ENCODE measurements around the gene OR6P1. TPM values are rescaled to one million over a fixed set of nuclear protein-coding genes. Genes with fewer than 3 reads are reported as not detected.

Gene OR6P1
- total RNA-seq, 1 experiment from 2014 or later, result not detected

DNA sequence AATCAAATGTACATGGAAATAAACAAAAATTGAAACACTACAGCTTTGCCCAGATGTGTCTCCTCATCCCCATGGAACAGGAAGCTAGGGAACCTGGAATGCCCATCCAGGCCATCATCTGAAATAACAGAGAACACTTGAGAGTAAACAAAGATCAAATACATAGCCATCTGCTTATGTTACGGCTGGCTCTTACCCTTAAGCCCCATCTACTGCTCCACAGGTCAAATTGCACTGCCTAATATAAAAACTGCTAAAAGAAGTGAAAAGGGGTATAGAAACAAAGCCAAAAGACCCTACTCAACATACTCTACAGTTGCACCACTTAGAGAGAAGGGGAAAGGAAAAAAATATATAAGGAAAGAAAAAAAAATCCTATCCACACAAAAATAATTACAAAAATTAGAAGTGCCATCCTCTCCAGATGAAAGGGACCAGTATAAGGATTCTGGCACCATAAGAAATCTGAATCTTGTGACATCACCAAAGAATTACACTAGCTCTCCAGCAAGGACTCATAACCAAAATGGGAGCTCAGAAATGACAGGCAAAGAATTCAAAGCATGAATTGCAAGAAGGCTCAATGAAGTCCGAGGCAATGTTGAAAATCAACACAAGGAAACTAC, 43.1 kb downstream of the OR6P1 start:
- Histone ChIP-seq H2BK12ac (ENCODE audit: insufficient read length, low read depth, low read length) (no peak overlapping the region), H3K56ac (ENCODE audit: insufficient read length, low read depth, low read length) (no peak overlapping the region), H2BK120ac (ENCODE audit: low read depth, low read length, poor library complexity, severe bottlenecking) (no peak overlapping the region), H3K79me2 (ENCODE audit: insufficient read depth, low read length) (no peaks in the 10 kb centered on the region), H2BK20ac (ENCODE audit: low read depth, low read length, poor library complexity, severe bottlenecking) (no peak overlapping the region), H2AFZ (ENCODE audit: low read length) (no peak overlapping the region), H3K27ac (ENCODE audit: insufficient read length, low read depth, low read length) (no peak overlapping the region), H3K23ac (ENCODE audit: insufficient read length, low read depth, low read length) (no peak overlapping the region), H3K27me3 (ENCODE audit: insufficient read depth, low read length) (no peaks in the 10 kb centered on the region), H4K8ac (replicated peaks; ENCODE audit: insufficient read length, low read depth, low read length) (no peak overlapping the region), H3K18ac (ENCODE audit: insufficient read length, low read depth, low read length) (no peak overlapping the region), H3K9me3 (ENCODE audit: control insufficient read depth, low read depth, low read length) (no peaks in the 10 kb centered on the region), H4K91ac (ENCODE audit: insufficient read length, low read depth, low read length) (no peak overlapping the region), H3T11ph (ENCODE audit: low read length) (no peak overlapping the region), H4K5ac (ENCODE audit: insufficient read length, low read depth, low read length) (no peak overlapping the region), H3K4me1 (ENCODE audit: insufficient read depth, low read length) (no peaks in the 10 kb centered on the region; the same call in 1 of the 2 replicates), H2AK5ac (ENCODE audit: insufficient read length, low read length) (no peak overlapping the region), H2BK5ac (ENCODE audit: insufficient read length, low read length) (no peak overlapping the region), H3K14ac (ENCODE audit: insufficient read depth, low read length) (no peak overlapping the region), H2BK15ac (ENCODE audit: low read depth, low read length) (no peak overlapping the region), H3K23me2 (ENCODE audit: insufficient read length, low read depth, low read length, poor library complexity, severe bottlenecking) (no peaks in the 10 kb centered on the region), H3K4ac (ENCODE audit: low read depth, low read length) (no peak overlapping the region), H4K20me1 (ENCODE audit: control insufficient read depth, insufficient read depth, insufficient read length) (no peaks in the 10 kb centered on the region), H3K4me2 (ENCODE audit: insufficient read depth, insufficient read length, low read length) (no peak overlapping the region), H3K79me1 (ENCODE audit: insufficient read depth, low read depth, low read length, poor library complexity, severe bottlenecking) (no peaks in the 10 kb centered on the region), H3K9ac (ENCODE audit: extremely low read depth, insufficient read length, low read length) (no peak overlapping the region)
- no peak for DNase-seq
- whole genome bisulfite sequencing (ENCODE audit: extremely low coverage, insufficient read length, low lambda C conversion rate), result no CpG with 5 or more reads among the region's 2 CpGs
- Mint-ChIP-seq H3K9me3 (peaks cover 11 to 12% of the 10 kb centered on the region in 2 experiments; a peak in 3 of 5 replicates), H3K27me3 (ENCODE audit: low read depth) (no peaks in the 10 kb centered on the region; the same call in 1 of the 2 replicates), H3K27ac (peak overlapping the region in 2 of 3 experiments; percentile 15 to 23; a peak in 3 of 7 replicates), H3K36me3 (ENCODE audit: insufficient read depth in 1 of 3, low read depth in 3 of 3) (peaks cover 0 to 8% (median 0%) of the 10 kb centered on the region in 3 experiments; a peak in 5 of 7 replicates), H3K4me3 (no peak overlapping the region), H3K4me1 (peaks cover 13 to 15% of the 10 kb centered on the region in 2 experiments)
- TF ChIP-seq, protein P1, sequence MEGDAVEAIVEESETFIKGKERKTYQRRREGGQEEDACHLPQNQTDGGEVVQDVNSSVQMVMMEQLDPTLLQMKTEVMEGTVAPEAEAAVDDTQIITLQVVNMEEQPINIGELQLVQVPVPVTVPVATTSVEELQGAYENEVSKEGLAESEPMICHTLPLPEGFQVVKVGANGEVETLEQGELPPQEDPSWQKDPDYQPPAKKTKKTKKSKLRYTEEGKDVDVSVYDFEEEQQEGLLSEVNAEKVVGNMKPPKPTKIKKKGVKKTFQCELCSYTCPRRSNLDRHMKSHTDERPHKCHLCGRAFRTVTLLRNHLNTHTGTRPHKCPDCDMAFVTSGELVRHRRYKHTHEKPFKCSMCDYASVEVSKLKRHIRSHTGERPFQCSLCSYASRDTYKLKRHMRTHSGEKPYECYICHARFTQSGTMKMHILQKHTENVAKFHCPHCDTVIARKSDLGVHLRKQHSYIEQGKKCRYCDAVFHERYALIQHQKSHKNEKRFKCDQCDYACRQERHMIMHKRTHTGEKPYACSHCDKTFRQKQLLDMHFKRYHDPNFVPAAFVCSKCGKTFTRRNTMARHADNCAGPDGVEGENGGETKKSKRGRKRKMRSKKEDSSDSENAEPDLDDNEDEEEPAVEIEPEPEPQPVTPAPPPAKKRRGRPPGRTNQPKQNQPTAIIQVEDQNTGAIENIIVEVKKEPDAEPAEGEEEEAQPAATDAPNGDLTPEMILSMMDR (conservative IDR thresholded peaks at IDR 0.05), result peak; percentile 13; the same call in 1 of the 3 replicates
